ENCODE data around the gene RHOD. TPM values are rescaled to one million over a fixed set of nuclear protein-coding genes. Genes with fewer than 3 reads are reported as not detected.

Gene RHOD, protein sequence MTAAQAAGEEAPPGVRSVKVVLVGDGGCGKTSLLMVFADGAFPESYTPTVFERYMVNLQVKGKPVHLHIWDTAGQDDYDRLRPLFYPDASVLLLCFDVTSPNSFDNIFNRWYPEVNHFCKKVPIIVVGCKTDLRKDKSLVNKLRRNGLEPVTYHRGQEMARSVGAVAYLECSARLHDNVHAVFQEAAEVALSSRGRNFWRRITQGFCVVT
- 16.7 and 27.1 TPM in 2 replicates for total RNA-seq

DNA sequence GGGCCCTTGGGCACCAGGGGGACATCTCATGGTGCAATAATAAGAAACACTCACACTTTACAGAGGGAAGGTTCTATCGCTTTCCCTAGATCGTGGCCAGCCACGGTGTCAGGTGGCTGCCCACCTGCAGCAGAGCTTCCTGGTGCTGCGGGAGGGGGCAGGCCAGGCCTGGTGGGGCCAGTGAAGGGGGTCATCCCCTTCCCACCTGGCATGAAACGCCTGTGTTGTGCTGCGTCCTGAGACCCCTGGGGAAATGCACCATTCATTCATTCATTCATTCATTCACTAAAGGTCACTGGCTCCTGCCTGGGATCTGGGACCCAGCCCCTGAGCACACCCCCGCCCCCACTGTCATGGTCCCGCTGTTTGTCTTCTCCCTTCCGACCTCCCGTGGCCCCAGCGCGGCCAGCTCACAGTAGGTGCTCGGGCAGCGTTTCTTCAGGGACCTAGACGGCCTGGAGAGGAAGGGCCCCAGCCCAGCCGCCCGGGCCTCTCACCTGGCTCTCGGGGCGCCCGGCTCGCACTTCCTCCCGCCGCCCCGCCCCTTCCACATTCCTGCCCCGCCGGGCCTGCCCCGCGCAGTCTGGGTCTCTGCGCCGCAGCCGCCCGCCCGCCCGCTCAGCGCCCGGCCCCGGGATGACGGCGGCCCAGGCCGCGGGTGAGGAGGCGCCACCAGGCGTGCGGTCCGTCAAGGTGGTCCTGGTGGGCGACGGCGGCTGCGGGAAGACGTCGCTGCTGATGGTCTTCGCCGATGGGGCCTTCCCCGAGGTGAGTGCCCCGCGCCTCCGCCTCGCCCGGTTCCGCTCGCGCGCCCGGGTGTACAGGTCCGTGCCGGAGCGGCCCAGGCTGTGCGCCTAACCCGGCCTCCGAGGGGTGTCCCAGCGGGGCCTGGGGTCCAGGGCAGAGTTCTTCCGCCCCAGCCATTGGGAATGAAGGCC is at the start of gene RHOD:
RHOD (plus strand) TSS at position 581 of the 938 bp plus-strand sequence; CDS start at position 637, 56 bp downstream.

GRCh38 chr11:67022961-67023956 is 33.4 kb upstream of the RHOD start, which contains the start of gene SYT12:
Gene SYT12, plus strand, starts transcription at chr11:67023134. Its CDS starts 7,011 bp downstream, at chr11:67030145.

GRCh38 chr11:67118801-67119584 is 62.3 kb downstream of the RHOD start, which contains the start of gene KDM2A:
Gene KDM2A, plus strand, starts transcription at chr11:67119263. Its CDS starts 2,054 bp downstream, at chr11:67121317.

Other genes starting within 250 kb of the RHOD start
- 12.1 and 16.1 TPM in 2 replicates for gene RCE1, start 213.4 kb upstream of the RHOD start, total RNA-seq
- 24.2 and 28.3 TPM in 2 replicates for gene LRFN4, start 199.8 kb upstream of the RHOD start, total RNA-seq
- gene PC, start 98.5 kb upstream of the RHOD start, total RNA-seq: 45.7 and 49.7 TPM in 2 replicates
- not detected in 2 replicates for gene C11orf86, start 81.5 kb upstream of the RHOD start, total RNA-seq
- gene SYT12, start 33.7 kb upstream of the RHOD start, total RNA-seq: under 0.01 and 0.49 TPM in 2 replicates
- gene KDM2A, start 62.4 kb downstream of the RHOD start, total RNA-seq: 57.1 and 72.7 TPM in 2 replicates
- gene GRK2, start 209.6 kb downstream of the RHOD start, total RNA-seq: 38.4 and 44.3 TPM in 2 replicates
- 31.9 and 35.2 TPM in 2 replicates for gene ANKRD13D, start 232.5 kb downstream of the RHOD start, total RNA-seq
- gene SSH3, start 246.7 kb downstream of the RHOD start, total RNA-seq: 18.3 and 18.8 TPM in 2 replicates